Ishikawa (cell line): ENCODE measurements around the gene TIAM2.

Experiments
- CEBPB ChIP-seq: IDR thresholded peaks from 2 replicates; pipeline ENCODE4 v1.6.1; 2012
- CREB1 ChIP-seq: IDR thresholded peaks from 2 replicates; pipeline ENCODE4 v1.6.1; 2012; ENCODE audit warnings: low read depth
- EGR1 ChIP-seq: IDR thresholded peaks from 2 replicates; pipeline ENCODE4 v1.6.1; 2012
- EP300 ChIP-seq: IDR thresholded peaks from 2 replicates; pipeline ENCODE4 v1.6.1; 2012; ENCODE audit warnings: borderline replicate concordance
- FOXM1 ChIP-seq: IDR thresholded peaks from 2 replicates; pipeline ENCODE4 v1.6.1; 2012; ENCODE audit warnings: low read depth, borderline replicate concordance
- MAX ChIP-seq: IDR thresholded peaks from 2 replicates; pipeline ENCODE4 v1.6.1; 2012
- NFIC ChIP-seq: IDR thresholded peaks from 2 replicates; pipeline ENCODE4 v1.6.1; 2012
- RAD21 ChIP-seq: IDR thresholded peaks from 2 replicates; pipeline ENCODE4 v1.6.1; 2012; ENCODE audit warnings: low read depth
- REST ChIP-seq: IDR thresholded peaks from 2 replicates; pipeline ENCODE4 v1.6.1; 2012; ENCODE audit warnings: low read depth, mild to moderate bottlenecking
- TAF1 ChIP-seq: IDR thresholded peaks from 2 replicates; pipeline ENCODE4 v1.6.1; 2012; ENCODE audit warnings: low read depth, mild to moderate bottlenecking
- TCF12 ChIP-seq: IDR thresholded peaks from 2 replicates; pipeline ENCODE4 v1.6.1; 2012; ENCODE audit warnings: low read depth
- TEAD4 ChIP-seq: IDR thresholded peaks from 2 replicates; pipeline ENCODE4 v1.6.1; 2012
- USF1 ChIP-seq: IDR thresholded peaks from 2 replicates; pipeline ENCODE4 v1.6.1; 2012
- YY1 ChIP-seq: IDR thresholded peaks from 2 replicates; pipeline ENCODE4 v1.6.1; 2012; ENCODE audit warnings: low read depth
- ZBTB7A ChIP-seq: IDR thresholded peaks from 2 replicates; pipeline ENCODE4 v1.6.1; 2012; ENCODE audit warnings: low read depth

The TIAM2 gene

DNA sequence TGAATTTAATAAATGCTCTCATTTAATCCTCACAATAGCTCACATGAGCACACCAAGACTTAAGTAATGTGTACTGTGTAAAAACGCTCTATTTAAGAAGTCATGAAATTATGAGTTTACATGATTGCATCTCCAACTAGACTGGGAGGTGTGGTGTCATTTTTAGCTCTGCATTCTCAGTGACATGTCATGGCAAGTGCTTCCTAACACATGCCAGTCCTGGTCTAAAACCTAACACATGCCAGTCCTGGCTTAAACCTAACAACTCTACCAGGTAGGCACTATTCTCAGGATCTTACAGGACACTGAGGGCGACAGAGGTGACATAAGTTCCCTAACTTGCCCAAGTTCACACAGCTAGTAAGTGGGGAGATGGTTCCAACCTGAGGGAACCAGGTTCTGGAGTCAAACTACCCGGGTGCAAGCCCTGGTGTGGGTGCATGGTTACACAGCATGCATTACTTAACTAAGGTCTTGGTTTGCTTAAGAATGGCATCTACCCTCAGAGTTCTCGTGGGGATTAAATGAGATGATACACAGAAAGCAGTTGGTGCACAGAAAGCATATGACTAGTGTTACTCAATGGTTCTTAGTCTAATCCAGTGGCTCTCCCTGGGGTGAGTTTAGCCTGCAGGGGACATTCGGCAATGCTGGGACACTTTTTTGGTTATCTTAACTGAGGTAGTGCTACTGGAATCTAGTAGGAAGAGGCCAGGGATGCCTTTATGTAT is 283.4 kb downstream of the TIAM2 start:
- TF ChIP-seq EGR1 (no peak), CREB1 (no peak), TEAD4 (no peak), NFIC (no peak), YY1 (no peak), CEBPB (no peak), MAX (no peak), REST (no peak), FOXM1 (no peak), TCF12 (no peak), TAF1 (no peak), EP300 (no peak), ZBTB7A (no peak), USF1 (no peak), RAD21 (no peak)

GRCh38 chr6:155284775-155285174 is 289.7 kb downstream of the TIAM2 start:
- no peak for TF ChIP-seq TEAD4
- TF ChIP-seq ZBTB7A = no peak
- TF ChIP-seq CREB1 = no peak
- no peak for TF ChIP-seq TCF12
- no peak for TF ChIP-seq EGR1
- no peak for TF ChIP-seq NFIC
- TF ChIP-seq USF1 = no peak
- TF ChIP-seq MAX = no peak
- TF ChIP-seq RAD21 = no peak
- no peak for TF ChIP-seq REST
- TF ChIP-seq CEBPB = no peak
- no peak for TF ChIP-seq TAF1
- TF ChIP-seq EP300 = no peak

GRCh38 chr6:155287762-155288161 is 292.6 kb downstream of the TIAM2 start:
- TF ChIP-seq TCF12 (no peak), YY1 (no peak), USF1 (no peak), RAD21 (no peak), CREB1 (no peak), MAX (no peak), EGR1 (no peak)

GRCh38 chr6:155290491-155290890 is 295.4 kb downstream of the TIAM2 start:
- TF ChIP-seq EP300 (no peak), EGR1 (no peak), TCF12 (no peak), USF1 (no peak), CREB1 (no peak), TAF1 (no peak), YY1 (no peak), TEAD4 (no peak)

GRCh38 chr6:155291291-155291690 is 296.2 kb downstream of the TIAM2 start:
- TF ChIP-seq MAX = no peak
